ENCODE measurements around the gene C4BPB. TPM values are rescaled to one million over a fixed set of nuclear protein-coding genes. Genes with fewer than 3 reads are reported as not detected.

Gene C4BPB
- polyA plus RNA-seq, 1 donor (not counting 4 experiments of a cell fraction or from before 2014, with no cell fraction given), result not detected

DNA sequence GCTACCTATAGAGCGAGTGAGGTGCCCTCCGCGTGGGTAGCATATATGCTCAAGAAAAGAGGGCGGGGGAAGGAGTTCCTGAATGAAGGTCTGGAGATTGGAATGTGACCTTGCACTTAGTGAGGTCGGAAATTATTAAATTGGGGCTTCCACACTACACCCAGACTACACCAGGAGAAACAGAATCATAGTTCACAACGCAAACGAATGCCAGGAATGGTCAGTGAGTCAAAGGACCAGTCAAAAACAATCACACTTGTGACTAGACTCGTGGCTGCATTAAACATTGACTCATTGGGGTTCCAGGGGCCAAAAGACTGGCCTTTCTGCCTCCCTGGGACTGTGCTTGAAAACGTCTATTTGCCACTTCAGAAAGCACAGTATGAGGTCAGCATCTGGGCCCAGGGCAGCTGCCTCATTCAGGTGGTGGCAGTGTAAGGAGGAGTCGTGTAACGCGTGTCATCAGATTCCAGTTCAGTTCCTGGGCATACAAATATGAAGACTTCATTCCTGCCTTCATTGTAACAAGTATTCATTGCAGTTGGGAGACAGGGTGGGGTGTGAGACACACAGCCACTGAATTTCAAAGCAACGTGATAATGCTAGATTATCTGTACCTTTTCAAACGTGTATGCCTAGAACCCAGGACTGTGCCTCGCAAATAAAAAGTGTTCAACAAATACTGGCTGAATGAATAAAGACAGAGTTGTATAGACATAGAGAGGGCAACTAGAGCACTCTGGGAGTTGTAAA lies 37.3 kb upstream of the C4BPB start, which contains the start of gene YOD1:
Gene YOD1 (minus strand): TSS at position 18 of the 753 bp plus-strand sequence. CDS start 178 bp downstream, outside the sequence.
- dilution Hi-C loops (cut with MboI; ENCODE audit: extremely low pct_ligation_motif_present, low sequenced_read_pairs), result no loop called here
- TF ChIP-seq, protein P1, sequence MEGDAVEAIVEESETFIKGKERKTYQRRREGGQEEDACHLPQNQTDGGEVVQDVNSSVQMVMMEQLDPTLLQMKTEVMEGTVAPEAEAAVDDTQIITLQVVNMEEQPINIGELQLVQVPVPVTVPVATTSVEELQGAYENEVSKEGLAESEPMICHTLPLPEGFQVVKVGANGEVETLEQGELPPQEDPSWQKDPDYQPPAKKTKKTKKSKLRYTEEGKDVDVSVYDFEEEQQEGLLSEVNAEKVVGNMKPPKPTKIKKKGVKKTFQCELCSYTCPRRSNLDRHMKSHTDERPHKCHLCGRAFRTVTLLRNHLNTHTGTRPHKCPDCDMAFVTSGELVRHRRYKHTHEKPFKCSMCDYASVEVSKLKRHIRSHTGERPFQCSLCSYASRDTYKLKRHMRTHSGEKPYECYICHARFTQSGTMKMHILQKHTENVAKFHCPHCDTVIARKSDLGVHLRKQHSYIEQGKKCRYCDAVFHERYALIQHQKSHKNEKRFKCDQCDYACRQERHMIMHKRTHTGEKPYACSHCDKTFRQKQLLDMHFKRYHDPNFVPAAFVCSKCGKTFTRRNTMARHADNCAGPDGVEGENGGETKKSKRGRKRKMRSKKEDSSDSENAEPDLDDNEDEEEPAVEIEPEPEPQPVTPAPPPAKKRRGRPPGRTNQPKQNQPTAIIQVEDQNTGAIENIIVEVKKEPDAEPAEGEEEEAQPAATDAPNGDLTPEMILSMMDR (optimal IDR thresholded peaks at IDR 0.05 in 1 of 3, IDR thresholded peaks at IDR 0.05 in 1 of 3, conservative IDR thresholded peaks at IDR 0.05 in 1 of 3; ENCODE audit: extremely low read depth in 1 of 3, insufficient read depth in 2 of 3, low read length in 3 of 3), result no peak
- no peak for TF ChIP-seq EZH2 (IDR thresholded peaks at IDR 0.05; ENCODE audit: low read length)
- Histone ChIP-seq H3K4me3 (ENCODE audit: control insufficient read depth in 2 of 3, extremely low read depth in 1 of 3, insufficient read depth in 2 of 3, low read depth in 1 of 3, low read length in 3 of 3) (peak within 1 kb of the TSS; percentile 90 to 100 (median 97)), H3K4me2 (ENCODE audit: control insufficient read depth, extremely low read depth, insufficient read depth, low read depth, low read length) (peak within 1 kb of the TSS; percentile 99), H3K27me3 (ENCODE audit: control insufficient read depth, extremely low read depth, insufficient read depth, low read length) (no peaks in the 10 kb centered on the region), H2AFZ (ENCODE audit: control insufficient read depth, low read length) (peak within 1 kb of the TSS; percentile 96), H3K27ac (ENCODE audit: control insufficient read depth, insufficient read depth, low read length) (peak within 1 kb of the TSS; percentile 97), H3K9me3 (ENCODE audit: control insufficient read depth, low read depth, low read length) (no peaks in the 10 kb centered on the region), H4K20me1 (ENCODE audit: control insufficient read depth, extremely low read depth, insufficient read depth, low read length) (no peaks in the 10 kb centered on the region), H3K9me1 (ENCODE audit: control insufficient read depth, extremely low read depth, insufficient read depth, low read length) (no peaks in the 10 kb centered on the region), H3K79me2 (ENCODE audit: control insufficient read depth, insufficient read depth, low read length) (peaks cover 44% of the 10 kb centered on the region), H3K36me3 (ENCODE audit: control insufficient read depth in 2 of 2, extremely low read depth in 1 of 2, insufficient read depth in 2 of 2, low read length in 2 of 2) (peaks cover 5 to 18% of the 10 kb centered on the region in 2 experiments), H3K4me1 (ENCODE audit: control insufficient read depth, extremely low read depth, insufficient read depth, low read length) (peaks cover 52% of the 10 kb centered on the region), H3K9ac (ENCODE audit: control insufficient read depth, extremely low read depth, insufficient read depth, low read length) (peak within 1 kb of the TSS; percentile 99)
- FAIRE-seq (no peak), DNase-seq (ENCODE audit: low read depth, low spot score) (no peak)

DNA sequence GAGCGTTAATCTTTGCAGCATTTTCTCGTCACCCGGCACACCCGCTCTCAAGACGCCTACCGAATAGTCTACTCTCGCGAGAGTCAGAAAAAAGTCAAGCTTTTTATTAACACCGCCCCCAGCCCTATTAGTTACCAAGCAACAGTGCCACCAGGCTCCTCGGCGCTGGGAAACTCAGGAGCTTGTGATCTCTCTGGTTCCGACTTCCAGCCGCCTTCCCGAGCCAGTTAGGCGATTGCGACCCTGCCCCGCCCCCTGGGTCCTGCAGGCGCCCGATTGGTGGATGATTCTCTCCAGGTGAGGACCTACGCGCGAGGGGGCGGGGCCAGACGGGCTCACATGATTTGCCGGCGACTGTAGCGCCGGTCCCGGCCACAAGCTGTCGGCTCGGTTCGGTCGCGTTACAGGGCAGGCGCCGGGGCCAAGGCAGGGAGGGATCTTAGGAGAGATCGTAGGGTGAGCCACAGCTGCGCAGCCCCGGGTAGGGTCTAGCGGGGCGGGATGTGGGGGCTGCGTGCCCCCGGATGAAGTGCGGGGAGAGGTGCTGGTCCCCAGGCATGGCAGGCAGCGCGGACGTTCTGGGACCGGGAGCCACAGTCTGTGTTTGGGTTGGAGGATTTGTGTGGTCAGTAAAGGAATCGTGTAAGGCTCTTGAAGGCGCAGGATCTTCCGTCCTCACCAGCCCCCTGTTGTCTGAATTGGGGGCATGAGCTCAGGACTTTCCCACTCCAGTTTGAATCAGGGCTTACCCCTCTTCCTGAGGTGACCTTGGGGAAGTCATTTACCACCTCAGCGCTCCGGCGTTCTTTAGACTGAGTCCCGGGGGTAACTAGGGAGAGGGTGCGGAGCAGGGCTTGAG lies 35.5 kb upstream of the C4BPB start, which contains the start of gene PFKFB2:
Gene PFKFB2 (plus strand): TSS at position 365 of the 859 bp plus-strand sequence. CDS start 1,443 bp downstream, outside the sequence.
- TF ChIP-seq, protein P1 (optimal IDR thresholded peaks at IDR 0.05 in 1 of 3, IDR thresholded peaks at IDR 0.05 in 1 of 3, conservative IDR thresholded peaks at IDR 0.05 in 1 of 3; ENCODE audit: extremely low read depth in 1 of 3, insufficient read depth in 2 of 3, low read length in 3 of 3), result peak in 2 of 3 experiments; percentile 9 to 31
- no peak for TF ChIP-seq EZH2 (IDR thresholded peaks at IDR 0.05; ENCODE audit: low read length)
- no peaks in the 10 kb centered on the region for H3K27me3 ChIP-seq (ENCODE audit: control insufficient read depth, extremely low read depth, insufficient read depth, low read length)
- peak within 1 kb of the TSS; percentile 66 to 90 (median 71) for H3K4me3 ChIP-seq (ENCODE audit: control insufficient read depth in 2 of 3, extremely low read depth in 1 of 3, insufficient read depth in 2 of 3, low read depth in 1 of 3, low read length in 3 of 3)
- H3K4me2 ChIP-seq (ENCODE audit: control insufficient read depth, extremely low read depth, insufficient read depth, low read depth, low read length), result peak within 1 kb of the TSS; percentile 99
- H3K9ac ChIP-seq (ENCODE audit: control insufficient read depth, extremely low read depth, insufficient read depth, low read length), result peak within 1 kb of the TSS; percentile 97
- H3K27ac ChIP-seq (ENCODE audit: control insufficient read depth, insufficient read depth, low read length), result peak within 1 kb of the TSS; percentile 97
- H2AFZ ChIP-seq (ENCODE audit: control insufficient read depth, low read length), result peak within 1 kb of the TSS; percentile 92
- H3K79me2 ChIP-seq (ENCODE audit: control insufficient read depth, insufficient read depth, low read length), result peaks cover 26% of the 10 kb centered on the region
- peaks cover 35% of the 10 kb centered on the region for H3K4me1 ChIP-seq (ENCODE audit: control insufficient read depth, extremely low read depth, insufficient read depth, low read length)
- H4K20me1 ChIP-seq (ENCODE audit: control insufficient read depth, extremely low read depth, insufficient read depth, low read length), result no peaks in the 10 kb centered on the region
- H3K9me1 ChIP-seq (ENCODE audit: control insufficient read depth, extremely low read depth, insufficient read depth, low read length), result no peaks in the 10 kb centered on the region
- dilution Hi-C loops (cut with MboI; ENCODE audit: extremely low pct_ligation_motif_present, low sequenced_read_pairs), result no loop called here
- DNase-seq (ENCODE audit: low read depth, low spot score) (peak; percentile 96), FAIRE-seq (no peak)
- no peaks in the 10 kb centered on the region for H3K9me3 ChIP-seq (ENCODE audit: control insufficient read depth, low read depth, low read length)
- H3K36me3 ChIP-seq (ENCODE audit: control insufficient read depth in 2 of 2, extremely low read depth in 1 of 2, insufficient read depth in 2 of 2, low read length in 2 of 2), result peaks cover 6 to 12% of the 10 kb centered on the region in 2 experiments
